ENCODE measurements around the gene TTLL5. TPM values are rescaled to one million over a fixed set of nuclear protein-coding genes. Genes with fewer than 3 reads are reported as not detected.

Gene TTLL5
- total and polyA plus RNA-seq, 4 donors: 30.4 to 40.1 (median 33.1) TPM

DNA sequence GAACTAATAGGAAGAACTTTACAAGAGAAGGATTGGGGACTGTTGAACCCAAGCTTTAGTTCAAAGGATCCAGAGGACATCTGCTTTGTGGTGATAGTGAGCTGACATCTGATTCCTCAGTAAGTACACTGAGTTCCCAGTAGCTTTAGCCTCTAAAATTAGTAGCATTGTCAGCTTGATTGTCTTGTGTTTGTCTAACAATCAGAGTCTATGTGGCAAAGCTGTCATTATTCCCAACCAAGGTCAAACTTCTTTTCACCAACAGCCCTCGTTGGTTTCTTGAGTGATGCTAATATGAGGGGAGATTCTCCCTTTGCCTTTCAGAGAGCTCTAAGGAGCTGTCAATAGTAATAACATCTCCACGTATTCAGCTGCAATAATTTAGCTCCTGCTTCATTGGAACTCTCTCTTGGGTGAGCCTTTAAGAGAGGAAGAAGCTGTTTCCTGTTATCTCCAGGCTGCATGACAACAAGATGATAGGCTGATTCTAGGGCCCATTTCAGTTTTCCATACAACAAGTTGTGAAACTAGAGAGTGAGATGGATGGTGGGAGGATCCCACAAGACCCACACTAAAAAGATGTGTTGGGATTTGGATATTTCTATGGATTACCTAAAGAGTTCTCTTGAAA, 274.1 kb downstream of the TTLL5 start:
- Histone ChIP-seq H3K27ac (ENCODE audit: low read depth, low read length) (no peak overlapping the region), H3K27me3 (ENCODE audit: control insufficient read depth, insufficient read depth, low read length) (no peaks in the 10 kb centered on the region), H3K4me1 (ENCODE audit: control insufficient read depth, insufficient read depth, low read length) (no peaks in the 10 kb centered on the region), H3K4me3 (ENCODE audit: low read depth, low read length) (no peak overlapping the region), H3K36me3 (ENCODE audit: control insufficient read depth, insufficient read depth, low read length) (no peaks in the 10 kb centered on the region), H3K9me3 (ENCODE audit: control insufficient read depth, insufficient read depth, low read length) (no peaks in the 10 kb centered on the region)
- DNase-seq (ENCODE audit: low read depth in 4 of 6, low spot score in 6 of 6): no peak
- no CpG with 5 or more reads among the region's 2 CpGs for WGBS (ENCODE audit: insufficient coverage)

DNA sequence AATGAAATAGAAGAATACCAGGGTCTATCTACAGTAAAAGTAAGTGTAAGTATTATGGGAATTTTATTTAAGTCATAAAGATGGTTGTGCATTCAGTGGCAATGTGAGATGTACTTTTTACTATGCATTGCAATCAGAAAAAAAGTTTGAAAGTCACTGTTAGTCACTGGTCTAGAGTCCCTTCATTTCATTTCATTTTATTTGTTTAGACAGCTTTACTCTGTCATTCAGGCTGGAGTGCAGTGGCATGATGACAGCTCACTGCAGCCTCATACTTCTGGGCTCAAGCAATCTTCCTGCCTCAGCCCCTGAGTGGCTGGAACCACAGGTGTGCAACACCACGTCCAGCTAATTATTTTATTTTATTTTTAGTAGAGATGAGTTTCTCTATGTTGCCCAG, 278.2 kb downstream of the TTLL5 start:
- WGBS (ENCODE audit: insufficient coverage): no CpG with 5 or more reads among the region's 1 CpG

DNA sequence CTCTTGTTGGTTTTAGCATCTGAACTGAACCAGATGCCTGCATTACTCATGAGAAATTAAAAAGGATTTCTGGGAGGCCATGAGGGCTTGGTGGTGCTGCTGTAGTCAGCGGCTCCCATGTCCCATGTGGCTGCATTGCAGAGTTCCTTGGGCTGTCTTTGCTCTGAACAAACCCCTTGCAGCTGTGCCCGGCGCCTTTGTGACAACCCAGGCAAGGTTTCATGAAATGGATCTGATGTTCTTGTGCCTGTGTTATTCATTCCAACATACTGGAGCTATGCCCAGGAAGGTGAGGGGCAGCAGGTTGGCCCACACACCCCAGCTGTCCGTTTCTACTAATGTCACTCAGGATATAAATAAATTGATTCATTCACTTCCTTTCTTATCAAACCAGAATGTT, 280.0 kb downstream of the TTLL5 start:
- WGBS (ENCODE audit: insufficient coverage): 93% methylated on average over 3 of the region's 4 CpGs
- H3K4me3 ChIP-seq (ENCODE audit: low read depth, low read length): no peak overlapping the region
- H3K36me3 ChIP-seq (ENCODE audit: control insufficient read depth, insufficient read depth, low read length): no peaks in the 10 kb centered on the region
- H3K9me3 ChIP-seq (ENCODE audit: control insufficient read depth, insufficient read depth, low read length): no peaks in the 10 kb centered on the region
- no peak overlapping the region for H3K27ac ChIP-seq (ENCODE audit: low read depth, low read length)
- no peaks in the 10 kb centered on the region for H3K27me3 ChIP-seq (ENCODE audit: control insufficient read depth, insufficient read depth, low read length)
- H3K4me1 ChIP-seq (ENCODE audit: control insufficient read depth, insufficient read depth, low read length): no peaks in the 10 kb centered on the region
- DNase-seq (ENCODE audit: low read depth in 4 of 6, low spot score in 6 of 6): no peak

More for the DNA sequence above, 278.2 kb downstream of the TTLL5 start:
- H3K9me3 ChIP-seq (ENCODE audit: control insufficient read depth, insufficient read depth, low read length): no peaks in the 10 kb centered on the region
- H3K27ac ChIP-seq (ENCODE audit: low read depth, low read length): no peak overlapping the region
- no peaks in the 10 kb centered on the region for H3K36me3 ChIP-seq (ENCODE audit: control insufficient read depth, insufficient read depth, low read length)
- DNase-seq (ENCODE audit: low read depth in 4 of 6, low spot score in 6 of 6): no peak
- no peak overlapping the region for H3K4me3 ChIP-seq (ENCODE audit: low read depth, low read length)
- no peaks in the 10 kb centered on the region for H3K27me3 ChIP-seq (ENCODE audit: control insufficient read depth, insufficient read depth, low read length)
- H3K4me1 ChIP-seq (ENCODE audit: control insufficient read depth, insufficient read depth, low read length): no peaks in the 10 kb centered on the region

DNA sequence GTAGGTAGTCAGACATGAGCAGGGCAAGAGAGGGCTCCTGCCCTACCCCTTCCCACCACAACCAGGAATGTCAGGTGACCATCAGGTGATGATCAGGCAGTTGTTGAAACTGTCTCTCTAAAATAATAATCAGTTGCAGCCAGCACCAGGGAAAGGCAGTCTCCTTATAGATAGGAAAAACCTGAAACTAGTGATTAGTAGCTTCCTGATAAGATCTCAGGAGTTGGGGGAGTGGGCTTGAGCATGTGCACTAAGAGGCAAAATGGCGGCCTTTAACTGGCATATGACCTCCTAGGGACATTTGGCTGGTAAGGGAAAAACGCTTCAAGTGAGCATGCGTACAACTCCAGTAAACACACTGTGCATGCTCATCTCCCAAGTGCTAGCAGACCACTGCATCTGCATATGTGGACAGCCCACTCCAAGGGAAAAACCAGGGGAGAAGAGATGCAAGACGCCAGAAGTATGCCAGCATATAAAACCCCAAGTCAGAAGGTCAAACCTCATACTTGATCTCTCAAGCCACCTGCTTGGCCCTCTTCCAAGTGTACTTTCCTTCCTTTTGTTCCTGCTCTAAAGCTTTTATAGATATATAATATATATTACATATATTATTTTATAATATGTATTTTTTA, 283.7 kb downstream of the TTLL5 start:
- no peaks in the 10 kb centered on the region for H3K36me3 ChIP-seq (ENCODE audit: control insufficient read depth, insufficient read depth, low read length)
- H3K9me3 ChIP-seq (ENCODE audit: control insufficient read depth, insufficient read depth, low read length): no peaks in the 10 kb centered on the region
- no peaks in the 10 kb centered on the region for H3K27me3 ChIP-seq (ENCODE audit: control insufficient read depth, insufficient read depth, low read length)
- DNase-seq (ENCODE audit: low read depth in 4 of 6, low spot score in 6 of 6): no peak
- 96% methylated on average over 3 of the region's 4 CpGs for whole genome bisulfite sequencing (ENCODE audit: insufficient coverage)
- H3K27ac ChIP-seq (ENCODE audit: low read depth, low read length): no peak overlapping the region
- H3K4me3 ChIP-seq (ENCODE audit: low read depth, low read length): no peak overlapping the region
- H3K4me1 ChIP-seq (ENCODE audit: control insufficient read depth, insufficient read depth, low read length): no peaks in the 10 kb centered on the region

DNA sequence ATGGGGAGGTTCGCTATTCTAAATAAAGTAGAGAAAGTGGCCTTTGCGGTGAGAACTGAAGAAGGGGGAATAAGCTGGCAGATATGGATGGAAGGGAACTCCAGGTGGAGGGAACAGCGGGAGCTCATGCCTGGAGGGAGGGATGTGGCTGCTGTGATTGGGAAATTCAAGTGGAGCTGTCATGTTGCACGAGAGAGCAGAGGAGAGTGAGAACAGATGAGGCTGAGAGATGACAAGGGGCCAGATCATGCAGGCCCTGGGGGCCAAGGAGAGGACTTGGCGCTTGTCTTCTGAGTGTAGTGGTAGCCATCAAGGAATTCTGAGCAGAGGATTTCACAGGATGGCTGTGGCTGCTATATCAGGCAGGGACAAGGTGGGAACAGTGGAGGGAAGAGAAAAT, 285.7 kb downstream of the TTLL5 start:
- Histone ChIP-seq H3K36me3 (ENCODE audit: control insufficient read depth, insufficient read depth, low read length) (no peaks in the 10 kb centered on the region), H3K27ac (ENCODE audit: low read depth, low read length) (no peak overlapping the region), H3K4me3 (ENCODE audit: low read depth, low read length) (no peak overlapping the region), H3K9me3 (ENCODE audit: control insufficient read depth, insufficient read depth, low read length) (no peaks in the 10 kb centered on the region), H3K4me1 (ENCODE audit: control insufficient read depth, insufficient read depth, low read length) (no peaks in the 10 kb centered on the region), H3K27me3 (ENCODE audit: control insufficient read depth, insufficient read depth, low read length) (no peaks in the 10 kb centered on the region)
- no peak for DNase-seq (ENCODE audit: low read depth in 4 of 6, low spot score in 6 of 6)
- 82% methylated on average over 5 of the region's 5 CpGs for whole genome bisulfite sequencing (ENCODE audit: insufficient coverage)

DNA sequence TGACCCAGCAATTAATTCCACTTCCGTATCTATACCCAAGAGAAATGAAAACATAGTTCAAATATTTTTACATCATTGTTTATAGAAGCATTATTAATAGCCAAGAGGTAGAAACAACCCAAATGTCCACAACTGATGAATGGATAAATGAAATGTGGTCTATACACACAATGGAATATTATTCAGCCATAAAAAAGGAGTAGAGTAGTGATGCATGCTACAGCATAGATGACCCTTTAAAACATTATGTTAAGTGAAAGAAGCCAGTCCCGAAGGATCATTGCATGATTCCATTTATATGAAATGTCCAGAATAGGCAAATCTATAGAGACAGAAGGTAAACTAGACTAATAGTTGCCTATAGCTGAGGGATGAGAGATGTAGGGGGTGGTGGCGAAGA, 291.4 kb downstream of the TTLL5 start:
- H3K27ac ChIP-seq (ENCODE audit: low read depth, low read length): no peak overlapping the region
- no peaks in the 10 kb centered on the region for H3K27me3 ChIP-seq (ENCODE audit: control insufficient read depth, insufficient read depth, low read length)
- no peaks in the 10 kb centered on the region for H3K9me3 ChIP-seq (ENCODE audit: control insufficient read depth, insufficient read depth, low read length)
- no peak overlapping the region for H3K4me3 ChIP-seq (ENCODE audit: low read depth, low read length)
- no peak for DNase-seq (ENCODE audit: low read depth in 4 of 6, low spot score in 6 of 6)
- no peaks in the 10 kb centered on the region for H3K4me1 ChIP-seq (ENCODE audit: control insufficient read depth, insufficient read depth, low read length)
- H3K36me3 ChIP-seq (ENCODE audit: control insufficient read depth, insufficient read depth, low read length): peaks cover 8% of the 10 kb centered on the region
- WGBS (ENCODE audit: insufficient coverage): no CpG with 5 or more reads among the region's 3 CpGs

DNA sequence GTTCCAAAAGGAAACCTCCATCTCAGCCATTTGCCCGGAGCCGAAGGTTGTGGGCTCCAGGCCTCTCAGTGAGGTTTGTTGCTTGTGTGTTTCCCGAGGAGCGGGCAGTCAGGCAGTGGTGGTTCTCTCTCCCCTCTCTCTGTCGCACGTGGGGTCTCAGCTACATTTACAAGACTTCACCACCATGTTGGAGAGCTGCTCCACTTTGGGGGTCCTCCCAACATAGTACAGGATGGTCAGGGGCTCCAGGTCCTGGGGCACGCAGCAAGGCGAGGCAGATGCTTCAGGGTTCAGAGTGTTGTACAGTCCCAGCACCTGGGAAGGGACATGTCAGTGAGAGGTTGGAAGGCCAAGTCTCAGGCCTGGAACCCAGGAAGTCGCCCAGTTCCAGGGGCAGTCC, 298.0 kb downstream of the TTLL5 start:
- no peak for DNase-seq (ENCODE audit: low read depth in 4 of 6, low spot score in 6 of 6)
- Histone ChIP-seq H3K4me1 (ENCODE audit: control insufficient read depth, insufficient read depth, low read length) (no peaks in the 10 kb centered on the region), H3K36me3 (ENCODE audit: control insufficient read depth, insufficient read depth, low read length) (peaks cover 21% of the 10 kb centered on the region), H3K27ac (ENCODE audit: low read depth, low read length) (no peak overlapping the region), H3K4me3 (ENCODE audit: low read depth, low read length) (no peak overlapping the region), H3K27me3 (ENCODE audit: control insufficient read depth, insufficient read depth, low read length) (no peaks in the 10 kb centered on the region), H3K9me3 (ENCODE audit: control insufficient read depth, insufficient read depth, low read length) (no peaks in the 10 kb centered on the region)
- WGBS (ENCODE audit: insufficient coverage): 97% methylated on average over 3 of the region's 9 CpGs

DNA sequence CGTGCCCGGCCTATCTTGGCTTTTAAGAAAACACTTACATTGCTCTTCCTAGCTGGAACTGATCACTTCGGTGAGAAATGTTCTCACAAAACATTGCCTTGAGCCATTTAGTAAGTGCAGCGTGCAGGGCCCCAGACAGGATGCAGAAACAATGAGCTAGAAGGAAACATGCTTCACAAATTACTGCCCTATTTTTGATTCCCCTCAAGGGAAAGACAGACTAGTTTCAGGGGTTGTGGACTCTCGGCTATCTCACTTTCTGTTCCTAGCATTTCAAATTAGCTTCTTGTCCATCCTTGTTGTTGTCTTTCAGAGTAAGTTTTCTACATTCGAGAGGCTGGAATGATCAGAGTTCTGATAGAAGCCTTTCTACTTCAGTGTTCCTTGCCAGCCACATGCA, 299.2 kb downstream of the TTLL5 start:
- H3K9me3 ChIP-seq (ENCODE audit: control insufficient read depth, insufficient read depth, low read length): no peaks in the 10 kb centered on the region
- H3K27ac ChIP-seq (ENCODE audit: low read depth, low read length): no peak overlapping the region
- no peaks in the 10 kb centered on the region for H3K27me3 ChIP-seq (ENCODE audit: control insufficient read depth, insufficient read depth, low read length)
- WGBS (ENCODE audit: insufficient coverage): no CpG with 5 or more reads among the region's 6 CpGs
- H3K36me3 ChIP-seq (ENCODE audit: control insufficient read depth, insufficient read depth, low read length): peaks cover 22% of the 10 kb centered on the region
- DNase-seq (ENCODE audit: low read depth in 4 of 6, low spot score in 6 of 6): peak in 1 of 6 donors; percentile 20
- H3K4me1 ChIP-seq (ENCODE audit: control insufficient read depth, insufficient read depth, low read length): no peaks in the 10 kb centered on the region
- no peak overlapping the region for H3K4me3 ChIP-seq (ENCODE audit: low read depth, low read length)

DNA sequence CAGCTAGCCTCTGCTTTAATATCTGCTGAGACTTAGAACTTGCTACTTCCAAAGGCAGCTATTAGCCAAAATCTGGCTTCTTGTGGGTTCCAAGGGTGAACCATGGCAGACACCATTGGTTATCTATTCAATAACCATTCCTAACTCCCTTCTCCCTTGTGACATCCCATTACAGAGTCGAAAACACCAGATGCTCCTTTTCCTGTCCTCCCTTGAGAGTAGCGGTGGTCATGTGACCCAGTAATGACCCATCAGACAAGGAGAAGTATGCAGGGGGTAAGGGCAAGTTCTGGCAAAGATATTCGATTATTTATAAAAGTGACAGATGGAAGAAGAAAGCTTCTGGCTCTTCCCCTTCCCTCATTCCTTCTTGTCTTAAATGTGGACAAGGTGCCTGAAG, 300.6 kb downstream of the TTLL5 start:
- Histone ChIP-seq H3K36me3 (ENCODE audit: control insufficient read depth, insufficient read depth, low read length) (peaks cover 25% of the 10 kb centered on the region), H3K27ac (ENCODE audit: low read depth, low read length) (no peak overlapping the region), H3K9me3 (ENCODE audit: control insufficient read depth, insufficient read depth, low read length) (no peaks in the 10 kb centered on the region), H3K27me3 (ENCODE audit: control insufficient read depth, insufficient read depth, low read length) (no peaks in the 10 kb centered on the region), H3K4me1 (ENCODE audit: control insufficient read depth, insufficient read depth, low read length) (no peaks in the 10 kb centered on the region), H3K4me3 (ENCODE audit: low read depth, low read length) (no peak overlapping the region)
- DNase-seq (ENCODE audit: low read depth in 4 of 6, low spot score in 6 of 6): no peak
- WGBS (ENCODE audit: insufficient coverage): no CpG with 5 or more reads among the region's 3 CpGs

DNA sequence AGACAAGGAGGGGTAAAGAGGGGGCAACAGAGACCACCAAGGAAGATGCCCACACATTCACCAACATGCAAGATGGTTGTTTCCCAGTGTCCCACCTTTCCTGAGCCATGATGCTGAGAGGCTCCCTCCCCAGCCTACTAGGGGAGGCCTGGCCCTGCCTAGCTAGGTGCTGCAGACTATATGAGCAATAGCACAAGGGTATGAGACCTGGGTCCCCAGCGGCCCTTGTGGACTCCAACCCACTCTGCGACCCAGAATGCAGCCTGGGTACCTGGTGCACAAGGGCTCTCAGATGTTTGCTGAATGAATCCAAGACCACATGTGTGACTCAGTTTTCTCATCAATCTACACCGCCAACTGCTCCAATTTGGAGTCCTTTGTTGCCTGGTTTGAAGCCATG, 306.8 kb downstream of the TTLL5 start:
- WGBS (ENCODE audit: insufficient coverage): 100% methylated on average over 2 of the region's 3 CpGs
- Histone ChIP-seq H3K27ac (ENCODE audit: low read depth, low read length) (no peak overlapping the region), H3K4me3 (ENCODE audit: low read depth, low read length) (no peak overlapping the region), H3K9me3 (ENCODE audit: control insufficient read depth, insufficient read depth, low read length) (no peaks in the 10 kb centered on the region), H3K4me1 (ENCODE audit: control insufficient read depth, insufficient read depth, low read length) (no peaks in the 10 kb centered on the region), H3K27me3 (ENCODE audit: control insufficient read depth, insufficient read depth, low read length) (no peaks in the 10 kb centered on the region), H3K36me3 (ENCODE audit: control insufficient read depth, insufficient read depth, low read length) (peaks cover 26% of the 10 kb centered on the region)
- DNase-seq (ENCODE audit: low read depth in 4 of 6, low spot score in 6 of 6): no peak

All from spinal cord (tissue), 10 donors.